Ovary (tissue), 9 donors: Measurements from ENCODE around the gene HSD17B14. TPM values are rescaled to one million over a fixed set of nuclear protein-coding genes. Genes with fewer than 3 reads are reported as not detected.
"Not testable (repeated sequence)": the region's sequence is repeated elsewhere in the genome, so short reads cannot be mapped to it uniquely, and the experiment has no call there.

Experiments
- DNase-seq, 5 donors: peaks; one replicate each; pipeline ENCODE4 v3.0.0-alpha.2; 2019 to 2020
- H3K27ac ChIP-seq, 2 donors: fragments of 200-600 bp; one replicate each; pipeline versions ENCODE4 v1.5.1 to v1.8.0; 2019 to 2022
- H3K27me3 ChIP-seq: fragments of 200-600 bp; one replicate; pipeline ENCODE4 v1.8.0; 2022
- H3K36me3 ChIP-seq: fragments of 200-600 bp; sonication (generic); one replicate; pipeline ENCODE4 v1.5.1; 2019
- H3K4me1 ChIP-seq: one replicate; pipeline ENCODE4 v1.8.1; 2013; ENCODE audit warnings: mild to moderate bottlenecking, moderate library complexity; ENCODE audit not compliant: insufficient read depth
- H3K4me3 ChIP-seq: fragments of 200-600 bp; sonication (generic); one replicate; pipeline ENCODE4 v1.5.1; 2017
- H3K9me3 ChIP-seq, 2 donors: fragments of 200-600 bp in 1 of 2; sonication (generic) in 1 of 2; one replicate each; pipeline versions ENCODE4 v1.5.1 to v1.8.1; 2013 to 2019; ENCODE audit warnings: mild to moderate bottlenecking in 1 of 2, moderate library complexity in 1 of 2
- EP300 ChIP-seq: sonication (generic); formaldehyde crosslinking; IDR thresholded peaks from one replicate; pipeline ENCODE4 v1.6.1; 2017; ENCODE audit warnings: antibody characterized with exemption
- POLR2A ChIP-seq: fragments of 450-650 bp; IDR thresholded peaks from one replicate; pipeline ENCODE4 v1.6.1; 2017; ENCODE audit warnings: antibody characterized with exemption, mild to moderate bottlenecking, moderate library complexity
- WGBS, 3 donors: extraction: QIAGEN DNeasy Blood & Tissue Kit in 1 of 3; methylation state at CpG; one replicate each; pipeline versions ENCODE4 v1.1.5 to v1.1.7; 2013 to 2017; 5-methylcytosine and 5-hydroxymethylcytosine counted together
- intact Hi-C, 4 donors: fragments of 100-400 bp; cut with DNase I; formaldehyde crosslinking; loops; one replicate each; pipeline versions ENCODE4 v1.11.0 to v1.15.1; 2022 to 2023
- polyA plus RNA-seq, 2 donors: library from polyadenylated mRNA; stranded (reverse); fragments of 200-250 nt in 1 of 2; fragments of 350-450 nt in 1 of 2; fragmentation: Illumina TruSeq in 1 of 2; extraction: RNeasy Lipid Tissue Mini Kit (QIAGEN cat#74804) in 1 of 2; gene quantifications; one replicate each; pipeline ENCODE4 v1.2.3, GENCODE V29; 2013 to 2014
- total RNA-seq, 7 donors: library from RNA; depleted of rRNA in 2 of 7; stranded (reverse); fragments of >200 nt in 2 of 7; fragmentation: NEBNext Ultra II Directional in 3 of 7; extraction: Animal tissue kit (Norgen Biotek cat#: 25700) in 3 of 7; gene quantifications; one replicate each; pipeline versions ENCODE4 v1.1.0 to v1.2.4, GENCODE V29; 2016 to 2023
- TF ChIP-seq, protein P1 (sequence below), 3 donors: fragments of 450-650 bp in 2 of 3; fragments of 200-600 bp in 1 of 3; IDR thresholded peaks; one replicate each; pipeline versions ENCODE4 v1.5.1 to v1.8.0; 2016 to 2022; ENCODE audit warnings: antibody characterized with exemption in 3 of 3, mild to moderate bottlenecking in 1 of 3
- donor health status: DM: no; HTN: no; CAD: no; lungs with moderate emphysema.
- donor health status: DM: no; HTN: no; CAD: no.
- donor health status: Bipolar disorder and iron deficiency.
- donor health status: DM: yes; HTN: yes; CAD: no.
- donor health status: DM: no; HTN: no; CAD: no.
- donor health status: DM: yes; HTN: yes; CAD: no.

The HSD17B14 gene
- total and polyA plus RNA-seq, 9 donors, result 10.6 to 82.8 (median 46.1) TPM

DNA sequence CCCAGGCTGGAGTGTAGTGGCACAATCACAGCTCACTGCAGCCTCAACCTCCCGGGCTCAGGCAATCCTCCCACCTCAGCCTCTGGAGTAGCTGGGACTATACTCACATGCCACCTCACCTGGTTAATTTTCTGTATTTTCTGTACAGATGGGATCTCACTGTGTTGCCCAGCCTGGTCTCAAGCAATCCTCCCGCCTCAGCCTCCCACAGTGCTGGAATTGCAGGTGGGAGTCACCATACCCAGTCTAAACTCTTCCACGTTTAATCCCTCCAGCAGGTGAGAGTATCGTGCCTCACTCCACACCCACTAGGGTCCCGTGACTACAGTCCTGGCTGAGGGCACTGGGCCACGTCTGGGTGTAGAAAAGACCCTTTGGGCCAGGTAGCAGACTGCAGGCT is 42.0 kb downstream of the HSD17B14 start:
- no peaks in the 10 kb centered on the region for H3K36me3 ChIP-seq
- H3K4me1 ChIP-seq, result peaks cover 12% of the 10 kb centered on the region
- 67 to 75% (median 71%) methylated on average over 6 of the region's 6 CpGs for WGBS, 3 donors
- H3K27me3 ChIP-seq, result no peaks in the 10 kb centered on the region
- H3K27ac ChIP-seq, result peak overlapping the region; percentile 82 to 85
- no peak overlapping the region for H3K4me3 ChIP-seq
- intact Hi-C loops, result loop anchor here in 3 of 4 donors (2.0 to 10.0 kb wide), 4 partner anchors 41 to 173 kb away; partner anchors contain the start of genes FTL (in 2 of the 3) and HSD17B14 (in 1 of the 3)
- no peak for TF ChIP-seq POLR2A
- TF ChIP-seq, protein P1, sequence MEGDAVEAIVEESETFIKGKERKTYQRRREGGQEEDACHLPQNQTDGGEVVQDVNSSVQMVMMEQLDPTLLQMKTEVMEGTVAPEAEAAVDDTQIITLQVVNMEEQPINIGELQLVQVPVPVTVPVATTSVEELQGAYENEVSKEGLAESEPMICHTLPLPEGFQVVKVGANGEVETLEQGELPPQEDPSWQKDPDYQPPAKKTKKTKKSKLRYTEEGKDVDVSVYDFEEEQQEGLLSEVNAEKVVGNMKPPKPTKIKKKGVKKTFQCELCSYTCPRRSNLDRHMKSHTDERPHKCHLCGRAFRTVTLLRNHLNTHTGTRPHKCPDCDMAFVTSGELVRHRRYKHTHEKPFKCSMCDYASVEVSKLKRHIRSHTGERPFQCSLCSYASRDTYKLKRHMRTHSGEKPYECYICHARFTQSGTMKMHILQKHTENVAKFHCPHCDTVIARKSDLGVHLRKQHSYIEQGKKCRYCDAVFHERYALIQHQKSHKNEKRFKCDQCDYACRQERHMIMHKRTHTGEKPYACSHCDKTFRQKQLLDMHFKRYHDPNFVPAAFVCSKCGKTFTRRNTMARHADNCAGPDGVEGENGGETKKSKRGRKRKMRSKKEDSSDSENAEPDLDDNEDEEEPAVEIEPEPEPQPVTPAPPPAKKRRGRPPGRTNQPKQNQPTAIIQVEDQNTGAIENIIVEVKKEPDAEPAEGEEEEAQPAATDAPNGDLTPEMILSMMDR (IDR thresholded peaks at IDR 0.05), result no peak
- H3K9me3 ChIP-seq, result no peaks in the 10 kb centered on the region
- no peak for DNase-seq

DNA sequence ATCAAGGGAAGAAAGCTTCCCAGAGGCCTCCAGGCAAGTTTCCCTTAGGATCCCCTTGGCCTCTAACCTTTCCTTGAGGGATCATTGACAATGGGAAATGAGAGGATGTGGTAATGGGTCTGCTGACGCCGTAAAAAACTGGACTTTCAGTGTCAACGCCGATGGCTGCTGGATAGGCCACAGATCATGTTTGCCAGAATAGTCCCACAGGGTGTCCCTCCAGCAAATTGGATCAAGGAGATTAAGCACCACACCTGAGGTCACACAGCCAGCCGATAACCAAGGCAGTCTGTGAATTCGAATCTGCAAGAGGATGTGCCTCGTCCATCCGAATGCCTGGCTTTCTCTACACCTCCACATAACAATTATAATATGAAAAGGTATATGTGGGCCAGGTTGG is 43.0 kb downstream of the HSD17B14 start:
- Histone ChIP-seq H3K4me1 (peaks cover 12% of the 10 kb centered on the region), H3K9me3 (no peaks in the 10 kb centered on the region), H3K4me3 (no peak overlapping the region), H3K27ac (no peak overlapping the region), H3K27me3 (no peaks in the 10 kb centered on the region), H3K36me3 (no peaks in the 10 kb centered on the region)
- DNase-seq, result no peak
- 77 to 84% (median 83%) methylated on average over 8 of the region's 8 CpGs for WGBS, 3 donors
- TF ChIP-seq EP300 (no peak), POLR2A (no peak)
- TF ChIP-seq, protein P1 (IDR thresholded peaks at IDR 0.05), result no peak
- intact Hi-C loops, result loop anchor here in 2 of 4 donors (5.0 to 10.0 kb wide), 2 partner anchors 172 to 174 kb away; partner anchors contain the start of gene FTL (in 2 of the 2)

DNA sequence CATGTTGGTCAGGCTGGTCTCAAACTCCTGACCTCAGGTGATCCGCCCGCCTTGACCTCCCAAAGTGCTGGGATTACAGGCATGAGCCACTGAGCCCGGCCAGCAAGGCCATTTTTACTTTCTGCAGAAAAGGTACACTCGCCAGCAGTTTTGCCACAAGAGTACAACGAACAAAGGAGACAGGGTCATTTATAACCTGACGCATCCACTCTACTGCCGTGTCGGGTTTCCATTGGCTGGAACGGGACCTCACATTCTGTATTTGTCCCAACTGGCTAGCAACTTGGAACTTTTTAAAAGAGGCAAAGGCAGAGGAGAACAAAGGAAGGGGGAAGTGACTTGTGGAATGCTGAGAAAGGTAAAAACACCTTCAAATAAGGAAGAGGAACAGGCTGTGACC is 49.0 kb downstream of the HSD17B14 start:
- 85 to 90% (median 87%) methylated on average over 9 of the region's 9 CpGs for WGBS, 3 donors
- H3K27me3 ChIP-seq, result not testable (repeated sequence)
- intact Hi-C loops, result loop anchor here in 1 of 4 donors (5.0 kb wide), 1 partner anchor 185 kb away; no protein-coding TSS in a partner anchor

DNA sequence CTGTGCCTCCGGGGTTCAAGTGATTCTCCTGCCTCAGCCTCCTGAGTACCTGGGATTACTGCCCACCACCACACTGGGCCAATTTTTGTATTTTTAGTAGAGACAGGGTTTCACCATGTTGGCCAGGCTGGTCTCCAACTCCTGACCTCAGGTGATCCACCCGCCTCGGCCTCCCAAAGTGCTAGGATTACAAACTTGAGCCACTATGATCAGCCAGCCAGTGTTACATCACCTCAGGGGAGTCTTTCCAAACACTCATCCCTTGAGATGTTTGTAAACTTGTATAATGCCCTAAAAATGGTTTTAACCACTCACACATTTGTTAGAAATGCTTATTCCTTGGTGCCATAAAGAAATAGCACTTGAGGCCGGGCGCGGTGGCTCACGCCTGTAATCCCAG is 49.9 kb downstream of the HSD17B14 start:
- H3K36me3 ChIP-seq, H3K4me1 ChIP-seq, H3K4me3 ChIP-seq, H3K27ac ChIP-seq, H3K27me3 ChIP-seq, DNase-seq, H3K9me3 ChIP-seq: not testable (repeated sequence)
- intact Hi-C loops, result loop anchor here in 1 of 4 donors (5.0 kb wide), 1 partner anchor 186 kb away; no protein-coding TSS in a partner anchor
- WGBS, 3 donors, result 94 to 96% (median 95%) methylated on average over 7 of the region's 7 CpGs

More for the DNA sequence above, 49.0 kb downstream of the HSD17B14 start:
- H3K9me3 ChIP-seq, H3K4me1 ChIP-seq, H3K4me3 ChIP-seq, DNase-seq, H3K27ac ChIP-seq, H3K36me3 ChIP-seq: not testable (repeated sequence)

DNA sequence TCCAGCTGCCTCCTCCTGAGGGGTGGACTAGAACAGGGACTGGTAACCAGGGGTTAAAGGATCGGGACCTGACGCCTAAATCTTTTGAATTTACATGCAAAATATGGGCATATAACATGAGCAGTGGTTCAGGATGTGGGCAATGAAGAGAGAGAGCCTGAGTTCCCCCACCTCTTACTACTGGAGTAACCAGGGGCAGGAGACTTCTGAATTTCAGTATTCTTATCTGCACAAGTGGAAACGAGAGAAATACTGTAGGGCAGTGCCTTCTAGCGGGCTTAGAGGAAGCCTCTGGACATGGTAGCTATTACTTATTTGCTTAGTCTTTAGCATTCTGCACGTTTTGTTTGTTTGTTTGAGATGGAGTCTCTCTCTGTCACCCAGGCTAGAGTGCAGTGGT is 51.8 kb downstream of the HSD17B14 start:
- Histone ChIP-seq H3K9me3 (no peaks in the 10 kb centered on the region), H3K4me1 (no peaks in the 10 kb centered on the region), H3K4me3 (no peak overlapping the region), H3K27ac (no peak overlapping the region), H3K27me3 (no peaks in the 10 kb centered on the region), H3K36me3 (no peaks in the 10 kb centered on the region)
- TF ChIP-seq EP300, result no peak
- intact Hi-C loops, result loop anchor here in 1 of 4 donors (5.0 kb wide), 1 partner anchor 188 kb away; no protein-coding TSS in a partner anchor
- no peak for DNase-seq
- 51 to 64% (median 60%) methylated on average over 5 of the region's 5 CpGs for WGBS, 3 donors

DNA sequence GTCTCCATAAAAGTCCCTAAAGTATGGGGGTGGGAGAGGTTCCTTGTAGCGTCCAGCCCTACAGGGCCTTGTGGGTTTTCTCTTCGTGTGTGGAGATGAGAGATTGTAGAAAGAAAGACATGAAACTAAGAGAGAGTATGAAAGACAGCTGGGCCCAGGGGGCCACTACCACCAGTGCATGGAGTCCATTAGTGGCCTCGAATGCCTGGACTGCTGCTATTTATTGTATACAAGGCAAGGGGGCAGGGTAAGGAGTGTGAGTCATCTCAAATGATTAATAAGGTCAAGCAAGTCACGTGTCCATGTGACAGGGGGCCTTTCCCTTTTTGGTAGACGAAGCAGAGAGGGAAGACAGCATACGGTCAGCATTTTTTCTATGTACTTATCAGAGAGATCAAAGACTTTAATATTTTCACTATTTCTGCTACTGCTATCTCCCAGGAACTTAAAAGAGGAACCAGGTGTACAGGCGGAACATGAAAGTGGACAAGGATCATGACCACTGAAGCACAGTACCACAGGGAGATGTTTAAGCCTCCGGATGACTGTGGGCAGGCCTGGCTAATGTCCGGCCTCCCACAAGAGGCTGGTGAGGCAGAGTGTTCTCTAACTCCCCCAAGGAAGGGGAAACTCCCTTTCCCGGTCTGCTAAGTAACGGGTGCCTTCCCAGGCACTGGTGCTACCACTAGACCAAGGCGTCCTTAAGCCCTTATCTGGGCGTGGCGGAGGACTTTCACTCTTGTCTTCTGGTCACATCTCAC is 55.5 kb downstream of the HSD17B14 start:
- H3K36me3 ChIP-seq, result no peaks in the 10 kb centered on the region
- H3K27ac ChIP-seq, result no peak overlapping the region
- H3K4me3 ChIP-seq, result no peak overlapping the region
- intact Hi-C loops, result loop anchor here in 1 of 4 donors (5.0 kb wide), 1 partner anchor 191 kb away; no protein-coding TSS in a partner anchor
- 51 to 61% (median 54%) methylated on average over 14 of the region's 14 CpGs for WGBS, 3 donors
- no peaks in the 10 kb centered on the region for H3K27me3 ChIP-seq
- H3K9me3 ChIP-seq, result no peaks in the 10 kb centered on the region
- DNase-seq, result peak in 1 of 5 donors; percentile 49
- no peaks in the 10 kb centered on the region for H3K4me1 ChIP-seq
- TF ChIP-seq EP300 (no peak), POLR2A (no peak)
- TF ChIP-seq, protein P1 (IDR thresholded peaks at IDR 0.05), result no peak
